HUES48 (cell line): ENCODE measurements around the gene RAPGEF3.

Experiments used
- H3K27ac ChIP-seq: one replicate; pipeline ENCODE4 v1.7.0; 2013; ENCODE audit warnings: low read depth, low read length, inconsistent platforms
- H3K27me3 ChIP-seq: 2 replicates; pipeline ENCODE4 v1.6.1; 2013; ENCODE audit warnings: mild to moderate bottlenecking, low read length; ENCODE audit not compliant: control insufficient read depth, insufficient read depth
- H3K36me3 ChIP-seq: 2 replicates; pipeline ENCODE4 v1.6.1; 2013; ENCODE audit warnings: low read length; ENCODE audit not compliant: control insufficient read depth, insufficient read depth
- H3K4me1 ChIP-seq: 2 replicates; pipeline ENCODE4 v1.6.1; 2013; ENCODE audit warnings: mild to moderate bottlenecking, low read length; ENCODE audit not compliant: control insufficient read depth, insufficient read depth
- H3K4me3 ChIP-seq: 2 replicates; pipeline ENCODE4 v1.5.1; 2013; ENCODE audit warnings: mild to moderate bottlenecking, low read depth, low read length
- H3K9ac ChIP-seq: 2 replicates; pipeline ENCODE4 v1.6.1; 2013; ENCODE audit warnings: mild to moderate bottlenecking, low read depth, low read length, moderate library complexity
- H3K9me3 ChIP-seq: 2 replicates; pipeline ENCODE4 v1.6.1; 2013; ENCODE audit warnings: low read length; ENCODE audit not compliant: control insufficient read depth, insufficient read depth

RAPGEF3 gene

GRCh38 chr12:47773858-47774580 is 15.3 kb upstream of the RAPGEF3 start:
- Histone ChIP-seq H3K9me3 (no peaks in the 10 kb centered on the region), H3K36me3 (no peaks in the 10 kb centered on the region), H3K27ac (no peak overlapping the region), H3K4me3 (peak overlapping the region; percentile 77), H3K9ac (no peak overlapping the region), H3K4me1 (peaks cover 22% of the 10 kb centered on the region), H3K27me3 (peaks cover 18% of the 10 kb centered on the region)

- Histone ChIP-seq H3K27me3 (peaks cover 18% of the 10 kb centered on the region), H3K4me1 (peaks cover 22% of the 10 kb centered on the region), H3K9me3 (no peaks in the 10 kb centered on the region), H3K4me3 (peak within 1 kb of the TSS; percentile 77), H3K9ac (peak within 1 kb of the TSS; percentile 42; the same call in 1 of the 2 replicates), H3K27ac (no peak within 1 kb of the TSS), H3K36me3 (no peaks in the 10 kb centered on the region)
These were observed 14.6 kb upstream of the RAPGEF3 start, which contains the start of gene SLC48A1 for GRCh38 chr12:47773062-47773857. Gene SLC48A1 (plus strand): TSS chr12:47773238. CDS start chr12:47773305, 67 bp downstream.

GRCh38 chr12:47772738-47773061 is 14.0 kb upstream of the RAPGEF3 start:
- Histone ChIP-seq H3K4me3 (peak overlapping the region; percentile 77), H3K9me3 (no peaks in the 10 kb centered on the region), H3K9ac (no peak overlapping the region), H3K36me3 (no peaks in the 10 kb centered on the region), H3K27me3 (peaks cover 18% of the 10 kb centered on the region), H3K4me1 (peaks cover 18% of the 10 kb centered on the region), H3K27ac (no peak overlapping the region)

GRCh38 chr12:47772094-47772660 is 13.5 kb upstream of the RAPGEF3 start:
- peaks cover 18% of the 10 kb centered on the region for H3K27me3 ChIP-seq
- no peaks in the 10 kb centered on the region for H3K36me3 ChIP-seq
- no peaks in the 10 kb centered on the region for H3K9me3 ChIP-seq
- H3K4me1 ChIP-seq = peaks cover 18% of the 10 kb centered on the region
- no peak overlapping the region for H3K27ac ChIP-seq
- H3K4me3 ChIP-seq = peak overlapping the region; percentile 77; the same call in 1 of the 2 replicates
- H3K9ac ChIP-seq = no peak overlapping the region

- H3K27me3 ChIP-seq = peaks cover 18% of the 10 kb centered on the region
- no peaks in the 10 kb centered on the region for H3K36me3 ChIP-seq
- H3K4me3 ChIP-seq = no peak overlapping the region
- H3K4me1 ChIP-seq = peaks cover 18% of the 10 kb centered on the region
- no peaks in the 10 kb centered on the region for H3K9me3 ChIP-seq
- no peak overlapping the region for H3K27ac ChIP-seq
- no peak overlapping the region for H3K9ac ChIP-seq
These were observed 12.6 kb upstream of the RAPGEF3 start for GRCh38 chr12:47771304-47771703.

GRCh38 chr12:47770086-47770726 is 11.5 kb upstream of the RAPGEF3 start:
- H3K4me1 ChIP-seq = peaks cover 18% of the 10 kb centered on the region
- peaks cover 16% of the 10 kb centered on the region for H3K27me3 ChIP-seq

GRCh38 chr12:47769234-47770085 is 10.8 kb upstream of the RAPGEF3 start:
- Histone ChIP-seq H3K27ac (no peak overlapping the region), H3K27me3 (peaks cover 9% of the 10 kb centered on the region), H3K36me3 (no peaks in the 10 kb centered on the region), H3K4me1 (peaks cover 18% of the 10 kb centered on the region), H3K9me3 (no peaks in the 10 kb centered on the region), H3K4me3 (no peak overlapping the region), H3K9ac (no peak overlapping the region)

More at GRCh38 chr12:47770086-47770726, 11.5 kb upstream of the RAPGEF3 start:
- no peaks in the 10 kb centered on the region for H3K36me3 ChIP-seq
- no peaks in the 10 kb centered on the region for H3K9me3 ChIP-seq
- H3K4me3 ChIP-seq = no peak overlapping the region
- H3K27ac ChIP-seq = no peak overlapping the region
- no peak overlapping the region for H3K9ac ChIP-seq

GRCh38 chr12:47768323-47768811 is 9.7 kb upstream of the RAPGEF3 start:
- H3K27ac ChIP-seq = no peak overlapping the region
- H3K4me1 ChIP-seq = peaks cover 13% of the 10 kb centered on the region
- no peaks in the 10 kb centered on the region for H3K9me3 ChIP-seq

GRCh38 chr12:47767216-47767724 is 8.6 kb upstream of the RAPGEF3 start:
- H3K27me3 ChIP-seq = no peaks in the 10 kb centered on the region; the same call in 1 of the 2 replicates
- H3K9me3 ChIP-seq = no peaks in the 10 kb centered on the region
- H3K4me3 ChIP-seq = no peak overlapping the region
- H3K36me3 ChIP-seq = no peaks in the 10 kb centered on the region
- H3K9ac ChIP-seq = no peak overlapping the region
- H3K27ac ChIP-seq = no peak overlapping the region
- H3K4me1 ChIP-seq = peaks cover 11% of the 10 kb centered on the region

More at GRCh38 chr12:47768323-47768811, 9.7 kb upstream of the RAPGEF3 start:
- Histone ChIP-seq H3K4me3 (no peak overlapping the region), H3K27me3 (no peaks in the 10 kb centered on the region; the same call in 1 of the 2 replicates), H3K9ac (no peak overlapping the region), H3K36me3 (no peaks in the 10 kb centered on the region)
